ENCODE measurements around the gene PRG2. TPM values are rescaled to one million over a fixed set of nuclear protein-coding genes. Genes with fewer than 3 reads are reported as not detected.

The PRG2 gene
- total and polyA plus RNA-seq, 2 of the 13 experiments (the other 11 are each of a cell fraction or from before 2014, with no cell fraction given): not detected

- TF ChIP-seq ZNF768 (CRISPR knock-in tag; IDR thresholded peaks at IDR 0.05) (no peak), ZNF839 (CRISPR knock-in tag; IDR thresholded peaks at IDR 0.05; ENCODE audit: borderline replicate concordance) (no peak), FOSL1 (CRISPR knock-in tag; IDR thresholded peaks at IDR 0.05; ENCODE audit: borderline replicate concordance) (no peak), ZKSCAN5 (CRISPR knock-in tag; IDR thresholded peaks at IDR 0.05) (no peak), SNAPC4 (CRISPR knock-in tag; IDR thresholded peaks at IDR 0.05) (no peak), IRF2 (CRISPR knock-in tag; IDR thresholded peaks at IDR 0.05) (no peak), SNRNP70 (IDR thresholded peaks at IDR 0.05; ENCODE audit: low read depth, low read length) (no peak), ARID5B (CRISPR knock-in tag; IDR thresholded peaks at IDR 0.05) (no peak), SMAD3 (CRISPR knock-in tag; IDR thresholded peaks at IDR 0.05) (no peak), SMAD9 (CRISPR knock-in tag; IDR thresholded peaks at IDR 0.05) (no peak), POLR2AphosphoS2 (IDR thresholded peaks at IDR 0.05; ENCODE audit: low read depth, low read length) (no peak)
Observed at GRCh38 chr11:57405271-57405860, 14.9 kb upstream of the PRG2 start (continued).
